Kidney tubule cell (primary cell): ENCODE results near the gene ANXA3.
"Not testable (repeated sequence)": the region's sequence is repeated elsewhere in the genome, so short reads cannot be mapped to it uniquely, and the experiment has no call there.

Source experiments
- DNase-seq: peaks from one replicate; pipeline ENCODE4 v3.0.0-alpha.2; 2018; ENCODE audit warnings: low spot score

The ANXA3 gene

GRCh38 chr4:78571804-78572203 lies 20.2 kb downstream of the ANXA3 start:
- DNase-seq, result no peak

GRCh38 chr4:78578674-78579425 lies 27.3 kb downstream of the ANXA3 start:
- DNase-seq, result no peak

GRCh38 chr4:78581618-78582017 lies 30.0 kb downstream of the ANXA3 start:
- no peak for DNase-seq

- DNase-seq, result no peak
Measured at GRCh38 chr4:78584863-78585547, 33.4 kb downstream of the ANXA3 start.

GRCh38 chr4:78585633-78586032 lies 34.1 kb downstream of the ANXA3 start:
- no peak for DNase-seq

GRCh38 chr4:78588894-78589545 lies 37.5 kb downstream of the ANXA3 start:
- peak; percentile 49 for DNase-seq

- DNase-seq, result no peak
Measured at GRCh38 chr4:78591404-78591803, 39.8 kb downstream of the ANXA3 start.

GRCh38 chr4:78592088-78592783 lies 40.7 kb downstream of the ANXA3 start:
- peak; percentile 17 for DNase-seq

GRCh38 chr4:78596111-78596742 lies 44.7 kb downstream of the ANXA3 start:
- peak; percentile 57 for DNase-seq

- DNase-seq, result not testable (repeated sequence)
Measured at GRCh38 chr4:78598431-78598830, 46.9 kb downstream of the ANXA3 start.

GRCh38 chr4:78599147-78599546 lies 47.6 kb downstream of the ANXA3 start:
- no peak for DNase-seq

- no peak for DNase-seq
Measured at GRCh38 chr4:78599931-78600375, 48.4 kb downstream of the ANXA3 start.

- DNase-seq, result no peak
Measured at GRCh38 chr4:78601013-78601412, 49.4 kb downstream of the ANXA3 start.

- no peak for DNase-seq
Measured at GRCh38 chr4:78602334-78602733, 50.8 kb downstream of the ANXA3 start.

GRCh38 chr4:78603384-78603783 lies 51.8 kb downstream of the ANXA3 start:
- no peak for DNase-seq

GRCh38 chr4:78604988-78605387 lies 53.4 kb downstream of the ANXA3 start:
- no peak for DNase-seq

GRCh38 chr4:78606035-78606434 lies 54.5 kb downstream of the ANXA3 start:
- DNase-seq, result no peak

- DNase-seq, result no peak
Measured at GRCh38 chr4:78606530-78607095, 55.0 kb downstream of the ANXA3 start.

GRCh38 chr4:78608684-78609083 lies 57.1 kb downstream of the ANXA3 start:
- DNase-seq, result no peak

GRCh38 chr4:78609580-78609979 lies 58.0 kb downstream of the ANXA3 start:
- no peak for DNase-seq

- DNase-seq, result no peak
Measured at GRCh38 chr4:78610546-78611214, 59.1 kb downstream of the ANXA3 start.
